ENCODE results near the gene CILP2. TPM values are rescaled to one million over a fixed set of nuclear protein-coding genes. Genes with fewer than 3 reads are reported as not detected.

Gene CILP2
- total RNA-seq, 4 donors from 2014 or later = 0.19 to 0.27 TPM; not detected in 2

GRCh38 chr19:19498255-19498991 lies 39.6 kb upstream of the CILP2 start:
- Histone ChIP-seq H3K36me3 (peaks cover 0 to 99% of the 10 kb centered on the region in 2 donors), H3K4me1 (no peaks in the 10 kb centered on the region), H3K27ac (no peak overlapping the region), H3K4me3 (no peak overlapping the region), H3K9me3 (no peaks in the 10 kb centered on the region), H3K27me3 (no peaks in the 10 kb centered on the region)
- 80% methylated on average over 1 of the region's 33 CpGs; no CpG with 5 or more reads in 1 of the 2 donors for WGBS, 2 donors (ENCODE audit: low coverage in 1 of 2)
- no peak for ATAC-seq
- TF ChIP-seq EP300 (IDR thresholded peaks at IDR 0.05) = no peak
- TF ChIP-seq POLR2A (IDR thresholded peaks at IDR 0.05) = no peak
- no peak for TF ChIP-seq CTCF (IDR thresholded peaks at IDR 0.05)

- Histone ChIP-seq H3K4me1 (no peaks in the 10 kb centered on the region), H3K9me3 (no peaks in the 10 kb centered on the region), H3K4me3 (no peak overlapping the region), H3K27ac (no peak overlapping the region), H3K36me3 (peaks cover 0 to 99% of the 10 kb centered on the region in 2 donors), H3K27me3 (no peaks in the 10 kb centered on the region)
- TF ChIP-seq POLR2AphosphoS5 (IDR thresholded peaks at IDR 0.05) (no peak), EP300 (IDR thresholded peaks at IDR 0.05) (no peak), CTCF (IDR thresholded peaks at IDR 0.05) (no peak), POLR2A (IDR thresholded peaks at IDR 0.05) (no peak)
- WGBS, 2 donors (ENCODE audit: low coverage in 1 of 2) = 50% methylated on average over 1 of the region's 18 CpGs; no CpG with 5 or more reads in 1 of the 2 donors
- no peak for ATAC-seq
Observed at GRCh38 chr19:19499272-19499995, 38.6 kb upstream of the CILP2 start.

- peaks cover 0 to 100% of the 10 kb centered on the region in 2 donors for H3K36me3 ChIP-seq
- TF ChIP-seq POLR2AphosphoS5 (IDR thresholded peaks at IDR 0.05) (no peak), CTCF (IDR thresholded peaks at IDR 0.05) (no peak), EP300 (IDR thresholded peaks at IDR 0.05) (no peak), POLR2A (IDR thresholded peaks at IDR 0.05) (no peak)
- WGBS, 2 donors (ENCODE audit: low coverage in 1 of 2) = 76 to 87% methylated on average over 3 to 4 of the region's 34 CpGs
Observed at GRCh38 chr19:19500975-19501644, 37.0 kb upstream of the CILP2 start.

DNA sequence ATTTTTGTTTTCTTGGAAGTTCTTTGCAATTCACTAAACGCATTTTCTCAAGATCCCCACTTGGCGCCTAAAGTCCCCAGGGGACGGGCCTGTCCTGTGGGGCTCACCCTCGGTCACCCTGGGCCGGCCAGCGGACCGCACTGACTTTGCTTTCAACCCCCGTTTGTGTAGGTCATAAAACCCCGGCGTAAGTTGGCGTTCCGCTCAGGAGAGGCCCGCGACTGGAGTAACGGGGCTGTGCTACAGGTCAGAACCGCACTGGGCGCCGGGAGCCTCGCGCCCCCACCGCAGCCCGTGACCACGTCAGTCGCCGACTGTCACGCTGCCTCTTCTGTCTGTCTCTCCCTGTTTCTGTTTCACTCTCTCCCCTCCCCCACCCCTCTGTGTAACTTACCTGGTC lies 36.3 kb upstream of the CILP2 start:
- no peak for ATAC-seq
- TF ChIP-seq CTCF (IDR thresholded peaks at IDR 0.05) (no peak), POLR2AphosphoS5 (IDR thresholded peaks at IDR 0.05) (no peak), POLR2A (IDR thresholded peaks at IDR 0.05) (no peak), EP300 (IDR thresholded peaks at IDR 0.05) (no peak)
- H3K4me1 ChIP-seq = no peaks in the 10 kb centered on the region
- WGBS, 2 donors (ENCODE audit: low coverage in 1 of 2) = 94 to 97% methylated on average over 15 to 26 of the region's 26 CpGs
- no peak overlapping the region for H3K4me3 ChIP-seq
- H3K27ac ChIP-seq = no peak overlapping the region
- H3K27me3 ChIP-seq = no peaks in the 10 kb centered on the region
- H3K9me3 ChIP-seq = no peaks in the 10 kb centered on the region
- H3K36me3 ChIP-seq = peaks cover 0 to 100% of the 10 kb centered on the region in 2 donors

More at GRCh38 chr19:19500975-19501644, 37.0 kb upstream of the CILP2 start:
- Histone ChIP-seq H3K27ac (no peak overlapping the region), H3K4me3 (no peak overlapping the region), H3K27me3 (no peaks in the 10 kb centered on the region), H3K9me3 (no peaks in the 10 kb centered on the region), H3K4me1 (no peaks in the 10 kb centered on the region)
- no peak for ATAC-seq
